CD4-positive, alpha-beta T cell (primary cell): ENCODE measurements around the gene PCDHB10. TPM values are rescaled to one million over a fixed set of nuclear protein-coding genes. Genes with fewer than 3 reads are reported as not detected.
"Not testable (repeated sequence)": the region's sequence is repeated elsewhere in the genome, so short reads cannot be mapped to it uniquely, and the experiment has no call there.

Experiments
- ATAC-seq: fragments of 200-7000 bp; cut with Tn5 transposase; one replicate; pipeline ENCODE4 v1.10.0; 2022; ENCODE audit warnings: mild to moderate bottlenecking; ENCODE audit not compliant: poor library complexity
- CTCF ChIA-PET: fragments of 350-600 bp; sonication (Branson Sonifier 250); formaldehyde crosslinking; loops from one replicate; lab custom pipeline; 2021; ENCODE audit warnings: antibody characterized with exemption, inconsistent platforms; lab: Charles Lee
- POLR2A ChIA-PET: fragments of 350-600 bp; sonication (Branson Sonifier 250); formaldehyde crosslinking; loops from one replicate; lab custom pipeline; 2021; ENCODE audit warnings: antibody characterized with exemption, inconsistent platforms; lab: Charles Lee
- DNase-seq, 14 experiments: peaks; one replicate each; pipeline ENCODE4 v3.0.0-alpha.2; 2013 to 2020; ENCODE audit warnings: mixed read lengths in 2 of 14
- H3K27ac ChIP-seq, 2 donors: one replicate each; pipeline versions ENCODE4 v1.5.1 to v1.7.0; 2013; ENCODE audit warnings: low read length in 2 of 2, low read depth in 1 of 2, mild to moderate bottlenecking in 1 of 2
- H3K27me3 ChIP-seq, 2 experiments: 1 replicate in 1 of 2; 2 replicates in 1 of 2; pipeline versions ENCODE4 v1.6.1 to v1.7.0; 2013; ENCODE audit warnings: low read length in 2 of 2, control low read depth in 1 of 2, mild to moderate bottlenecking in 1 of 2, moderate library complexity in 1 of 2; ENCODE audit not compliant: insufficient read depth in 2 of 2, control insufficient read depth in 1 of 2
- H3K36me3 ChIP-seq: one replicate; pipeline ENCODE4 v1.6.1; 2013; ENCODE audit warnings: low read length, control low read depth; ENCODE audit not compliant: insufficient read depth
- H3K4me1 ChIP-seq: one replicate; pipeline ENCODE4 v1.6.1; 2013; ENCODE audit warnings: low read length, control low read depth; ENCODE audit not compliant: insufficient read depth
- H3K4me3 ChIP-seq: one replicate; pipeline ENCODE4 v1.5.1; 2013; ENCODE audit warnings: mild to moderate bottlenecking, low read length, moderate library complexity
- H3K9me3 ChIP-seq, 2 experiments: 1 replicate in 1 of 2; 2 replicates in 1 of 2; pipeline versions ENCODE4 v1.6.1 to v1.7.0; 2013; ENCODE audit warnings: low read length in 2 of 2, mild to moderate bottlenecking in 2 of 2, control low read depth in 1 of 2, moderate library complexity in 1 of 2; ENCODE audit not compliant: control insufficient read depth in 1 of 2, insufficient read depth in 1 of 2
- H3K27ac Mint-ChIP-seq: one replicate; pipeline ENCODE4 v1.8.0; 2020; ENCODE audit warnings: mixed read lengths
- H3K27me3 Mint-ChIP-seq: one replicate; pipeline ENCODE4 v1.8.0; 2021; ENCODE audit warnings: mixed read lengths
- H3K36me3 Mint-ChIP-seq: one replicate; pipeline ENCODE4 v1.8.0; 2021; ENCODE audit warnings: low read depth, mixed read lengths
- H3K4me1 Mint-ChIP-seq: one replicate; pipeline ENCODE4 v1.8.0; 2021; ENCODE audit warnings: low read depth, mixed read lengths
- H3K4me3 Mint-ChIP-seq: one replicate; pipeline ENCODE4 v1.8.0; 2020; ENCODE audit warnings: mild to moderate bottlenecking, mixed read lengths
- H3K9me3 Mint-ChIP-seq: one replicate; pipeline ENCODE4 v1.8.0; 2020; ENCODE audit warnings: mixed read lengths
- CTCF ChIP-seq: fragments of 200-600 bp; IDR thresholded peaks from one replicate; pipeline ENCODE4 v1.8.0; 2022; ENCODE audit warnings: antibody characterized with exemption, mild to moderate bottlenecking
- intact Hi-C, 2 experiments: fragments of 100-400 bp; cut with DNase I in 1 of 2; cut with micrococcal nuclease in 1 of 2; formaldehyde crosslinking; loops; one replicate each; pipeline versions ENCODE4 v1.15.1 to v1.9.0; 2023 to 2025; cut with DNase I, micrococcal nuclease
- total RNA-seq, 174 experiments: library from RNA in 2 of 174; stranded (reverse) in 2 of 174; gene quantifications; one replicate each; pipeline ENCODE4 v1.2.3 and lab custom pipeline; 2021 to 2026

The PCDHB10 gene
- total RNA-seq, 2 experiments from 2014 or later, result not detected

GRCh38 chr5:141179371-141179770, 12.8 kb upstream of the PCDHB10 start:
- H3K36me3 Mint-ChIP-seq, DNase-seq, ATAC-seq, H3K27ac Mint-ChIP-seq, H3K27ac ChIP-seq, H3K4me1 ChIP-seq, POLR2A ChIA-PET, H3K4me3 Mint-ChIP-seq, CTCF ChIA-PET, H3K4me3 ChIP-seq, H3K4me1 Mint-ChIP-seq, H3K9me3 Mint-ChIP-seq, intact Hi-C loops, H3K36me3 ChIP-seq: not testable (repeated sequence)
- Histone ChIP-seq H3K27me3 (peaks cover 30 to 61% of the 10 kb centered on the region in 2 experiments), H3K9me3 (peaks cover 22 to 24% of the 10 kb centered on the region in 2 experiments)
- H3K27me3 Mint-ChIP-seq, result peaks cover 37% of the 10 kb centered on the region

DNA sequence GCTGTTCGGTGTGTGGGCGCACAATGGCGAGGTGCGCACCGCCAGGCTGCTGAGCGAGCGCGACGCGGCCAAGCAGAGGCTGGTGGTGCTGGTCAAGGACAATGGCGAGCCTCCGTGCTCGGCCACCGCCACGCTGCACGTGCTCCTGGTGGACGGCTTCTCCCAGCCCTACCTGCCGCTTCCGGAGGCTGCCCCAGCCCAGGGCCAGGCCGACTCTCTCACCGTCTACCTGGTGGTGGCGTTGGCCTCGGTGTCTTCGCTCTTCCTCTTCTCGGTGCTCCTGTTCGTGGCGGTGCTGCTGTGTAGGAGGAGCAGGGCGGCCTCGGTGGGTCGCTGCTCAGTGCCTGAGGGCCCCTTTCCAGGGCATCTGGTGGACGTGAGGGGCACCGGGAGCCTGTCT, 12.3 kb upstream of the PCDHB10 start:
- POLR2A ChIA-PET, H3K9me3 Mint-ChIP-seq, H3K4me1 ChIP-seq, H3K4me3 Mint-ChIP-seq, intact Hi-C loops, CTCF ChIA-PET, DNase-seq, H3K36me3 Mint-ChIP-seq, H3K36me3 ChIP-seq, H3K27ac Mint-ChIP-seq, H3K4me1 Mint-ChIP-seq, ATAC-seq, H3K4me3 ChIP-seq, H3K27ac ChIP-seq: not testable (repeated sequence)
- H3K27me3 Mint-ChIP-seq, result peaks cover 42% of the 10 kb centered on the region
- H3K9me3 ChIP-seq, result peaks cover 21 to 23% of the 10 kb centered on the region in 2 experiments
- H3K27me3 ChIP-seq, result peaks cover 30 to 60% of the 10 kb centered on the region in 2 experiments

DNA sequence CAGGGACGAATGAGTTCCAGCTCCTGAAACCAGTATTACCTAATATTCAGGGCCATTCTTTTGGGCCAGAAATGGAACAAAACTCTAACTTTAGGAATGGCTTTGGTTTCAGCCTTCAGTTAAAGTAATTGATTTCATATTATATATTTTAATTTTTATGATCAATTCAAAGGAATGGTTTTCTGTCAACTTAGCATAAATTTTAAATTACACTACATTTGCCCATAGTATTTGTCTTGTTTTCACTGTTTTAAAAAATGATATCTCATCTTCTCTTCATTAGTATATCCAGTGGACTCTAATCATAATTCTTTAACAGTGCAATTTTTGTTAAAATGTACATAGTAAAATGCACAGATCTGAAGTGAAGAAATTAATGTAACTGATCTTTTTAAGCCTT, 11.8 kb upstream of the PCDHB10 start:
- no peaks in the 10 kb centered on the region for H3K36me3 ChIP-seq
- peaks cover 30 to 56% of the 10 kb centered on the region in 2 experiments for H3K27me3 ChIP-seq
- DNase-seq, result no peak
- no peak overlapping the region for H3K4me3 ChIP-seq
- H3K27me3 Mint-ChIP-seq, result peaks cover 46% of the 10 kb centered on the region
- H3K27ac Mint-ChIP-seq, result no peak overlapping the region
- TF ChIP-seq CTCF, result no peak
- ChIA-PET POLR2A (no interaction called here), CTCF (no interaction called here)
- no peak for ATAC-seq
- H3K4me3 Mint-ChIP-seq, result no peak overlapping the region
- peaks cover 12% of the 10 kb centered on the region for H3K9me3 Mint-ChIP-seq
- no peaks in the 10 kb centered on the region for H3K36me3 Mint-ChIP-seq
- no peak overlapping the region for H3K27ac ChIP-seq
- H3K4me1 ChIP-seq, result no peaks in the 10 kb centered on the region
- H3K4me1 Mint-ChIP-seq, result no peaks in the 10 kb centered on the region
- intact Hi-C loops, result no loop called here
- peaks cover 17 to 21% of the 10 kb centered on the region in 2 experiments for H3K9me3 ChIP-seq

DNA sequence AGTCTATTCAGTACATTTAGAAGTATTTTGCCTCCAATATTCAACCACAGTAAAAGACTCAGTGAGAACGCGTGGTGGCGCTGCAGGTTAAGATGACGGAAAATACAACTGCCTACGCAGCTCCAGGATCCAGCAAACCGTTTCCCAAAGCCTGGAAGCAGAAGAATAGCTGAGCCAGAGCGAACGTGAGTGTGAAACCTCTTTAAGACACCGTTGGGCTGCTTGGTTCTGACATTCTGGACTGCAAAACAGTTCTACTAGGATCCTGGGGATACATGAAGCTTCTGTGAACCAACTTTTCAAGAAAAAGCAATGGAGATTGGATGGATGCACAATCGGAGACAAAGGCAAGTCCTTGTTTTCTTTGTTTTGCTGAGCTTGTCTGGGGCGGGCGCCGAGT, 9.9 kb upstream of the PCDHB10 start, which contains the start of gene PCDHB16:
PCDHB16 (plus strand) TSS at position 140 of the 400 bp plus-strand sequence; CDS start at position 313, 173 bp downstream.
- no peak for TF ChIP-seq CTCF
- H3K27ac ChIP-seq, result no peak within 1 kb of the TSS
- Mint-ChIP-seq H3K36me3 (peaks cover 12% of the 10 kb centered on the region), H3K27me3 (peaks cover 63% of the 10 kb centered on the region), H3K9me3 (peaks cover 15% of the 10 kb centered on the region), H3K27ac (no peak within 1 kb of the TSS), H3K4me1 (peaks cover 6% of the 10 kb centered on the region), H3K4me3 (no peak within 1 kb of the TSS)
- H3K9me3 ChIP-seq, result peaks cover 17 to 21% of the 10 kb centered on the region in 2 experiments
- no peak for ATAC-seq
- POLR2A ChIA-PET, result no interaction called here
- no peaks in the 10 kb centered on the region for H3K36me3 ChIP-seq
- intact Hi-C loops, result no loop called here
- H3K4me1 ChIP-seq, result peaks cover 4% of the 10 kb centered on the region
- no peak within 1 kb of the TSS for H3K4me3 ChIP-seq
- peaks cover 25 to 38% of the 10 kb centered on the region in 2 experiments for H3K27me3 ChIP-seq
- DNase-seq, result no peak
- CTCF ChIA-PET, result no interaction called here

DNA sequence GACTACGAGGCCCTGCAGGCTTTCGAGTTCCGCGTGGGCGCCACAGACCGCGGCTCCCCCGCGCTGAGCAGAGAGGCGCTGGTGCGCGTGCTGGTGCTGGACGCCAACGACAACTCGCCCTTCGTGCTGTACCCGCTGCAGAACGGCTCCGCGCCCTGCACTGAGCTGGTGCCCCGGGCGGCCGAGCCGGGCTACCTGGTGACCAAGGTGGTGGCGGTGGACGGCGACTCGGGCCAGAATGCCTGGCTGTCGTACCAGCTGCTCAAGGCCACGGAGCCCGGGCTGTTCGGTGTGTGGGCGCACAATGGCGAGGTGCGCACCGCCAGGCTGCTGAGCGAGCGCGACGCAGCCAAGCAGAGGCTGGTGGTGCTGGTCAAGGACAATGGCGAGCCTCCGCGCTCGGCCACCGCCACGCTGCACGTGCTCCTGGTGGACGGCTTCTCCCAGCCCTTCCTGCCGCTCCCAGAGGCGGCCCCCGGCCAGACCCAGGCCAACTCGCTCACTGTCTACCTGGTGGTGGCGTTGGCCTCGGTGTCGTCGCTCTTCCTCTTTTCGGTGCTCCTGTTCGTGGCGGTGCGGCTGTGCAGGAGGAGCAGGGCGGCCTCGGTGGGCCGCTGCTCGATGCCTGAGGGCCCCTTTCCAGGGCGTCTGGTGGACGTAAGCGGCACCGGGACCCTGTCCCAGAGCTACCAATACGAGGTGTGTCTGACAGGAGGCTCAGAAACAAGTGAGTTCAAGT, 7.9 kb upstream of the PCDHB10 start:
- intact Hi-C loops, CTCF ChIA-PET, POLR2A ChIA-PET: not testable (repeated sequence)

More for the DNA sequence above, 7.9 kb upstream of the PCDHB10 start:
- H3K4me3 ChIP-seq, H3K4me3 Mint-ChIP-seq, H3K27ac ChIP-seq, H3K27ac Mint-ChIP-seq, H3K4me1 Mint-ChIP-seq, H3K4me1 ChIP-seq, DNase-seq, H3K36me3 ChIP-seq, ATAC-seq: not testable (repeated sequence)
- Mint-ChIP-seq H3K36me3 (peaks cover 12% of the 10 kb centered on the region), H3K27me3 (peaks cover 77% of the 10 kb centered on the region), H3K9me3 (peaks cover 15% of the 10 kb centered on the region)
- H3K9me3 ChIP-seq, result peaks cover 17 to 25% of the 10 kb centered on the region in 2 experiments
- peaks cover 20 to 31% of the 10 kb centered on the region in 2 experiments for H3K27me3 ChIP-seq
